Right cardiac atrium (tissue), 5 donors: Measurements from ENCODE around the gene SEC24B. TPM values are rescaled to one million over a fixed set of nuclear protein-coding genes. Genes with fewer than 3 reads are reported as not detected.
"Not testable (repeated sequence)": the region's sequence is repeated elsewhere in the genome, so short reads cannot be mapped to it uniquely, and the experiment has no call there.

ENCODE experiments used
- ATAC-seq, 2 donors: fragments of 200-7000 bp; cut with Tn5 transposase; one replicate each; pipeline versions ENCODE4 v1.8.0 to v1.9.1; 2020; ENCODE audit warnings: moderate library complexity in 2 of 2, mild to moderate bottlenecking in 1 of 2
- DNase-seq, 3 donors: peaks; one replicate each; pipeline ENCODE4 v3.0.0-alpha.2; 2020
- H3K27ac ChIP-seq: one replicate; pipeline ENCODE4 v1.5.1; 2013; ENCODE audit warnings: mild to moderate bottlenecking, low read length, control low read depth, moderate library complexity
- H3K27me3 ChIP-seq: one replicate; pipeline ENCODE4 v1.6.1; 2013; ENCODE audit not compliant: control insufficient read depth, insufficient read depth
- H3K4me1 ChIP-seq: one replicate; pipeline ENCODE4 v1.6.1; 2013; ENCODE audit warnings: low read length; ENCODE audit not compliant: control insufficient read depth, insufficient read depth
- H3K4me3 ChIP-seq: one replicate; pipeline ENCODE4 v1.5.1; 2013; ENCODE audit warnings: low read length, control low read depth
- H3K9me3 ChIP-seq: one replicate; pipeline ENCODE4 v1.6.1; 2013; ENCODE audit warnings: low read length; ENCODE audit not compliant: control insufficient read depth
- WGBS: extraction: QIAGEN DNeasy Blood & Tissue Kit; methylation state at CpG from one replicate; pipeline ENCODE4 v1.1.7; 2013; 5-methylcytosine and 5-hydroxymethylcytosine counted together
- intact Hi-C, 4 donors: fragments of 100-400 bp; cut with DNase I; formaldehyde crosslinking; loops; one replicate each; pipeline versions ENCODE4 v1.11.0 to v1.14.0; 2022 to 2023
- microRNA-seq, 2 donors: library from miRNA; unstranded; fragments of <30 nt; microRNA quantifications; one replicate each; pipeline ENCODE4 v1.2.0, GENCODE V29; 2020 to 2021
- polyA plus RNA-seq: library from polyadenylated mRNA; stranded (reverse); fragments of 200-250 nt; gene quantifications from one replicate; pipeline ENCODE4 v1.2.3, GENCODE V29; 2013
- total RNA-seq, 4 donors: library from RNA; stranded (reverse); fragmentation: NEBNext Ultra II Directional; extraction: Animal tissue kit (Norgen Biotek cat#: 25700); gene quantifications; one replicate each; pipeline ENCODE4 v1.2.1, GENCODE V29; 2021
- donor health status: healthy with polysubstance abuse.
- donor health status: DM: no; HTN: yes; CAD: no.
- donor health status: DM: no; HTN: no; CAD: no.
- donor health status: DM: no; HTN: yes; CAD: no; lungs with severe emphysema.
- donor health status: DM: yes; HTN: yes; CAD: no.

Gene SEC24B
- total and polyA plus RNA-seq, 5 donors: 9.4 to 34.3 (median 26.8) TPM

DNA sequence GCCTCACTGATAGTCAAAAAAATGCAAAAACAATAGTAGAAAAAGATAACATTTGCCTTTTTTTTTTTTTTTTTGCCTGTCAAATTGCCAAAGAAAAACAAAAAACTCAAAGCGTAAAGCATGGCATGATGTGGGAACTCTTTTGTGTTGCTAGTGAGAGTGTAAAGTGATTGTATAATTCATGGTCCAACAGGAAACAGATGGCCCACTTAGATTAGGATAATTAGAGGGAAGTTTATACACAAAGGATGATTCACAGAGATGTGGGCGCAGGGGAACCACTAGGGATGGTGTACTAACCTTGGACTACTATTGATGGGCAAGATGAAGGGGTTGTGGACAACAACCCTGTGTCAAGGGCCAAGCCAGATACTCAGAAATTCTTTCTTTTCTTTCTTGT, 142.8 kb downstream of the SEC24B start:
- ATAC-seq: peak; percentile 56 to 84

DNA sequence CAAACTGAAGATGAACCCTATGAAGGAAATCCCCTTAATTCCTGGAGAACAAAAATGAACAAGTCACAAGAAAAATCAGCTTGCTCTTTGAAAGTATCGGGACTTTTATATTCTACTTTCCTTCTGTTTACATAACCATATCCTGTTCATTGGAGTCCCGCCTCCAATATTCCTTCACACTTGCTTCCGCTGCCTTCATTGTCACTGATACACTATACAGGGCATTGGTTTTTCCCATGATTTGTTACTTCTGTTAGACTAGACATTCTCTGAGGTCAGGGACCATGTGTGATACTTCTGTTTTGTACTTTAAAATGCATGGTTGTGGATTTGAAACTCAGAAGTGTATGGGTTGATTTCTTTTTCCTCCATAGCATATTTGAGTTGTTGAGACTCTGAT, 145.2 kb downstream of the SEC24B start:
- intact Hi-C loops: no loop called here
- WGBS: 88% methylated on average over 3 of the region's 3 CpGs
- Histone ChIP-seq H3K4me3 (no peak overlapping the region), H3K27ac (no peak overlapping the region), H3K4me1 (peaks cover 2% of the 10 kb centered on the region), H3K27me3 (no peaks in the 10 kb centered on the region), H3K9me3 (no peaks in the 10 kb centered on the region)
- DNase-seq (no peak), ATAC-seq (no peak)

More for the DNA sequence above, 142.8 kb downstream of the SEC24B start:
- intact Hi-C loops: no loop called here
- no peak overlapping the region for H3K27ac ChIP-seq
- peaks cover 2% of the 10 kb centered on the region for H3K4me1 ChIP-seq
- H3K9me3 ChIP-seq: no peaks in the 10 kb centered on the region
- no peaks in the 10 kb centered on the region for H3K27me3 ChIP-seq
- 67% methylated on average over 2 of the region's 2 CpGs for WGBS
- no peak overlapping the region for H3K4me3 ChIP-seq
- no peak for DNase-seq

DNA sequence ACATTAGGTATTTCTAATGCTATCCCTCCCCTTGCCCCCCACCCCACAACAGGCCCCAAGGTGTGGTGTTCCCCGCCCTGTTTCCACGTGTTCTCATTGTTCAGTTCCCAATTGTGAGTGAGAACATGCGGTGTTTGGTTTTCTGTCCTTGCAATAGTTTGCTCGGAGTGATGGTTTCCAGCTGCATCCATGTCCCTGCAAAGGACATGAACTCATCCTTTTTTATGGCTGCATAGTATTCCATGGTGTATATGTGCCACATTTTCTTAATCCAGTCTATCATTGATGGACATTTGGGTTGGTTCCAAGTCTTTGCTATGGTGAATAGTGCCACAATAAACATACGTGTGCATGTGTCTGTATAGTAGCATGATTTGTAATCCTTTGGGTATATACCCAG, 146.4 kb downstream of the SEC24B start:
- intact Hi-C loops, H3K4me1 ChIP-seq, H3K27ac ChIP-seq, H3K4me3 ChIP-seq, H3K9me3 ChIP-seq, DNase-seq, ATAC-seq, H3K27me3 ChIP-seq: not testable (repeated sequence)
- 97% methylated on average over 5 of the region's 5 CpGs for WGBS

DNA sequence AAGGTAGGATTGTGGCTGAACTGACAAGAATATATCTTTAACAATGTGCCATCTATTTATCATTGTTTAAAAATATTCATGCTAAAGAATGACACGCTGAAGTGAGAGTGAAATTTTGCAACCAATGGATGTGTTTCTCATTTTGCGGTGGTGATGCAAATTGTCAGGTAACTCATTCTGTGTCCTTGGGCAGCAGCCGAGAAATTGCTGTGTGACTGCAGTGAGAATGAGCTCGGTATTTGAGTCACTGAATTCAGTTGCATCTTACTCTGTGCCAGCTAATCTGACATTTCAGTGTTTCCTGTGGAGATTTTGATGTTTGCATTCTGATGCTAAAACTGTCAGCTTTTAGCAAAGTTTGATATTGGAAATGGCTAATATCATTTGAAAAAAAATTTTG, 154.6 kb downstream of the SEC24B start:
- no peak for DNase-seq
- Histone ChIP-seq H3K4me1 (peaks cover 2% of the 10 kb centered on the region), H3K27ac (no peak overlapping the region), H3K9me3 (no peaks in the 10 kb centered on the region), H3K27me3 (no peaks in the 10 kb centered on the region), H3K4me3 (no peak overlapping the region)
- intact Hi-C loops: no loop called here
- WGBS: 48% methylated on average over 4 of the region's 4 CpGs
- ATAC-seq: peak in 1 of 2 donors; percentile 64

DNA sequence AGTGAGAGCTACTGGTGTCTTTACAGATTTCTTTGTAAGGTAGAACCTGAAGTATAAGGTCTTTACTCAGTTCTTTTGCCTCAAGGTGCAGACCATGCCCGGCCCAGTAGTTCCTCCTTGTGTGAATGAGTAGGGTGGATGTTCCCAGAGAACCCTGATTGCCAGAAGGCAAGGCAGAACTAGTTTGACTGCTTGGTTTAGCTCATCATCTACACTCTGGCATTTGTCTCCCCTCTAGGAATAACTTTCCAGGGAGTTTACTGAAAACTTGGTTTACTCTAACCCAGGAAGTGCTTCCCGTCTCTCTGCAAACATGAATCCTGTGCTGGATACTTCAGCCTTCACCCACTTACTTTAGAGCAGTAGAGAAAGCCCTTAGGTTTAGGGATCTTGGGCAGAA, 155.5 kb downstream of the SEC24B start:
- intact Hi-C loops: no loop called here
- no peak overlapping the region for H3K4me3 ChIP-seq
- ATAC-seq: peak; percentile 48 to 54
- no peak for DNase-seq
- no peaks in the 10 kb centered on the region for H3K9me3 ChIP-seq
- peak overlapping the region; percentile 62 for H3K27ac ChIP-seq
- WGBS: 68% methylated on average over 2 of the region's 2 CpGs
- H3K4me1 ChIP-seq: peaks cover 2% of the 10 kb centered on the region
- H3K27me3 ChIP-seq: no peaks in the 10 kb centered on the region

DNA sequence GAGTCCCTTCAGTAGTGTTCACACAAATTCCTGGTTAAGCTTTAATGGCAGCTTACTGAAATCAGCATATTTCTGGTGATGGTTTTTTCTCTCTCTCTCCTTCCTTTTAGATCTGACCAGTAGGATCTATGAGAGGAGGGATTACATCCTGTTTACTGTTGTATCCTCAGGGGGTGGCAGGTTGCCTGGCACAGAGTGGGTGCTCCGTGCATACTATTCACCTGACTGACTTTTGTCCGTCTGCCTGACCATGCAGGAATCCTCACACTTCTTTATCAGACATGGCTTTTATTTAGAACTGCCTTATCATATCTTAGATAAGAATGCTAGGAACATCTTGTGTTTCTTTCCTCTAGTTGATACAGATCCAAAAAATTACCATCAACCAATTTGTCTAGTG, 156.0 kb downstream of the SEC24B start:
- no peak overlapping the region for H3K27ac ChIP-seq
- H3K9me3 ChIP-seq: no peaks in the 10 kb centered on the region
- H3K27me3 ChIP-seq: no peaks in the 10 kb centered on the region
- DNase-seq: peak; percentile 45 to 71 (median 66)
- H3K4me3 ChIP-seq: no peak overlapping the region
- peak; percentile 90 to 94 for ATAC-seq
- 40% methylated on average over 2 of the region's 2 CpGs for WGBS
- H3K4me1 ChIP-seq: peaks cover 2% of the 10 kb centered on the region
- intact Hi-C loops: no loop called here

Small RNA genes within 50 kb of the gene (microRNA-seq; reads per million reads assigned to microRNA genes)
- 2.7 to 3.4 reads per million in 2 donors for gene MIR576

Other genes with a start within 250 kb of the SEC24B start
- under 1 TPM; 0.22 to 0.77 (median 0.51) TPM for gene COL25A1, start 131.2 kb upstream of the SEC24B start, total RNA-seq
- 0.29 TPM for gene COL25A1, start 131.2 kb upstream of the SEC24B start, polyA plus RNA-seq
- gene MCUB, start 126.4 kb downstream of the SEC24B start, total RNA-seq: 10 to 100 TPM; 10.8 to 25.3 (median 18.5) TPM
- gene MCUB, start 126.4 kb downstream of the SEC24B start, polyA plus RNA-seq: 14.8 TPM